Measurements from ENCODE around the gene EXOC3L2. TPM values are rescaled to one million over a fixed set of nuclear protein-coding genes. Genes with fewer than 3 reads are reported as not detected.

The EXOC3L2 gene
- total RNA-seq, 1 experiment from 2014 or later: 0.61 TPM

GRCh38 chr19:45293682-45294081 is 48.5 kb upstream of the EXOC3L2 start:
- H3K56ac ChIP-seq (ENCODE audit: insufficient read length, low read depth, low read length): no peak overlapping the region
- no peaks in the 10 kb centered on the region for H3K4me1 ChIP-seq (ENCODE audit: insufficient read depth, low read length)
- H4K20me1 ChIP-seq (ENCODE audit: control insufficient read depth, insufficient read depth, insufficient read length): no peaks in the 10 kb centered on the region
- H3K27ac ChIP-seq (ENCODE audit: insufficient read length, low read depth, low read length): no peak overlapping the region
- no peak for DNase-seq
- no peak overlapping the region for H2BK120ac ChIP-seq (ENCODE audit: low read depth, low read length, poor library complexity, severe bottlenecking)
- H3K4me3 Mint-ChIP-seq: no peak overlapping the region
- H4K5ac ChIP-seq (ENCODE audit: insufficient read length, low read depth, low read length): no peak overlapping the region
- no peak overlapping the region for H2AK5ac ChIP-seq (ENCODE audit: insufficient read length, low read length)
- no peak overlapping the region for H3K4me2 ChIP-seq (ENCODE audit: insufficient read depth, insufficient read length, low read length)
- no peaks in the 10 kb centered on the region for H3K79me1 ChIP-seq (ENCODE audit: insufficient read depth, low read depth, low read length, poor library complexity, severe bottlenecking)
- no peak overlapping the region for H3K18ac ChIP-seq (ENCODE audit: insufficient read length, low read depth, low read length)
- H2BK12ac ChIP-seq (ENCODE audit: insufficient read length, low read depth, low read length): no peak overlapping the region
- H3T11ph ChIP-seq (ENCODE audit: low read length): no peak overlapping the region
- no peak overlapping the region for H2AFZ ChIP-seq (ENCODE audit: low read length)
- no peaks in the 10 kb centered on the region for H3K27me3 ChIP-seq (ENCODE audit: insufficient read depth, low read length)
- H3K14ac ChIP-seq (ENCODE audit: insufficient read depth, low read length): no peak overlapping the region
- no CpG with 5 or more reads among the region's 4 CpGs for whole genome bisulfite sequencing (ENCODE audit: extremely low coverage, insufficient read length, low lambda C conversion rate)
- H2BK5ac ChIP-seq (ENCODE audit: insufficient read length, low read length): no peak overlapping the region
- TF ChIP-seq CTCF (conservative IDR thresholded peaks at IDR 0.05): no peak
- H2BK20ac ChIP-seq (ENCODE audit: low read depth, low read length, poor library complexity, severe bottlenecking): no peak overlapping the region
- H3K36me3 Mint-ChIP-seq (ENCODE audit: insufficient read depth in 1 of 3, low read depth in 3 of 3): peaks cover 26 to 50% (median 36%) of the 10 kb centered on the region in 3 experiments
- H3K79me2 ChIP-seq (ENCODE audit: insufficient read depth, low read length): no peaks in the 10 kb centered on the region
- H3K23me2 ChIP-seq (ENCODE audit: insufficient read length, low read depth, low read length, poor library complexity, severe bottlenecking): no peaks in the 10 kb centered on the region
- H3K4me1 Mint-ChIP-seq: no peaks in the 10 kb centered on the region
- H3K23ac ChIP-seq (ENCODE audit: insufficient read length, low read depth, low read length): no peak overlapping the region
- no peak overlapping the region for H3K27ac Mint-ChIP-seq
- no peaks in the 10 kb centered on the region for H3K9me3 ChIP-seq (ENCODE audit: control insufficient read depth, low read depth, low read length)
- H4K91ac ChIP-seq (ENCODE audit: insufficient read length, low read depth, low read length): no peak overlapping the region
- peaks cover 7% of the 10 kb centered on the region for H3K27me3 Mint-ChIP-seq (ENCODE audit: low read depth)
- H3K9me3 Mint-ChIP-seq: no peaks in the 10 kb centered on the region
- no peak overlapping the region for H2BK15ac ChIP-seq (ENCODE audit: low read depth, low read length)
- H4K8ac ChIP-seq (replicated peaks; ENCODE audit: insufficient read length, low read depth, low read length): no peak overlapping the region
- no peak overlapping the region for H3K9ac ChIP-seq (ENCODE audit: extremely low read depth, insufficient read length, low read length)
- H3K4ac ChIP-seq (ENCODE audit: low read depth, low read length): no peak overlapping the region

Data from H9 (cell line).